ENCODE data around the gene TMEM141. TPM values are rescaled to one million over a fixed set of nuclear protein-coding genes. Genes with fewer than 3 reads are reported as not detected.

TMEM141 gene
- total RNA-seq, 1 experiment from 2014 or later, result 70.4 TPM

- H3K27ac Mint-ChIP-seq (ENCODE audit: low read depth, unreplicated experiment), result no peak overlapping the region
- no peak for DNase-seq (ENCODE audit: unreplicated experiment)
- TF ChIP-seq CTCF (IDR thresholded peaks at IDR 0.05; ENCODE audit: unreplicated experiment), result no peak
- ChIA-PET POLR2A (interaction anchor here (1.1 kb wide), 1 partner anchor 25 kb away, joined by 3 read pairs; no protein-coding TSS in a partner anchor), CTCF (interaction anchor here (0.6 kb wide), 1 partner anchor 16 kb away, joined by 3 read pairs; no protein-coding TSS in a partner anchor)
- no peaks in the 10 kb centered on the region for H3K4me1 Mint-ChIP-seq (ENCODE audit: insufficient read depth, unreplicated experiment)
- no peaks in the 10 kb centered on the region for H3K9me3 Mint-ChIP-seq (ENCODE audit: unreplicated experiment)
- no peak overlapping the region for H3K4me3 Mint-ChIP-seq (ENCODE audit: unreplicated experiment)
- peaks cover 57% of the 10 kb centered on the region for H3K36me3 Mint-ChIP-seq (ENCODE audit: insufficient read depth, unreplicated experiment)
- H3K27me3 Mint-ChIP-seq (ENCODE audit: insufficient read depth, unreplicated experiment), result no peaks in the 10 kb centered on the region
- intact Hi-C loops (cut with micrococcal nuclease), result no loop called here
- no TSS peak for BruUV-seq (replicated peaks)
Measured at GRCh38 chr9:136825295-136826187, 34.4 kb downstream of the TMEM141 start.

- DNase-seq (ENCODE audit: unreplicated experiment), result no peak
- CTCF ChIA-PET, result interaction anchor here (0.6 to 1.8 kb wide), 2 partner anchors 10 to 17 kb away, joined by 3 to 6 read pairs; no protein-coding TSS in a partner anchor
- intact Hi-C loops (cut with micrococcal nuclease), result no loop called here
- no peaks in the 10 kb centered on the region for H3K27me3 Mint-ChIP-seq (ENCODE audit: insufficient read depth, unreplicated experiment)
- H3K9me3 Mint-ChIP-seq (ENCODE audit: unreplicated experiment), result no peaks in the 10 kb centered on the region
- POLR2A ChIA-PET, result no interaction called here
- TF ChIP-seq CTCF (IDR thresholded peaks at IDR 0.05; ENCODE audit: unreplicated experiment), result no peak
- H3K36me3 Mint-ChIP-seq (ENCODE audit: insufficient read depth, unreplicated experiment), result peaks cover 62% of the 10 kb centered on the region
- no TSS peak for BruUV-seq (replicated peaks)
- no peaks in the 10 kb centered on the region for H3K4me1 Mint-ChIP-seq (ENCODE audit: insufficient read depth, unreplicated experiment)
- no peak overlapping the region for H3K27ac Mint-ChIP-seq (ENCODE audit: low read depth, unreplicated experiment)
- no peak overlapping the region for H3K4me3 Mint-ChIP-seq (ENCODE audit: unreplicated experiment)
Measured at GRCh38 chr9:136826188-136826541, 35.0 kb downstream of the TMEM141 start.

GRCh38 chr9:136826703-136827582 lies 35.8 kb downstream of the TMEM141 start:
- peaks cover 63% of the 10 kb centered on the region for H3K36me3 Mint-ChIP-seq (ENCODE audit: insufficient read depth, unreplicated experiment)
- no TSS peak for BruUV-seq (replicated peaks)
- no peak overlapping the region for H3K27ac Mint-ChIP-seq (ENCODE audit: low read depth, unreplicated experiment)
- H3K9me3 Mint-ChIP-seq (ENCODE audit: unreplicated experiment), result no peaks in the 10 kb centered on the region
- no peaks in the 10 kb centered on the region for H3K27me3 Mint-ChIP-seq (ENCODE audit: insufficient read depth, unreplicated experiment)
- no peak for TF ChIP-seq CTCF (IDR thresholded peaks at IDR 0.05; ENCODE audit: unreplicated experiment)
- ChIA-PET CTCF (interaction anchor here (0.6 to 1.8 kb wide), 2 partner anchors 11 to 18 kb away, joined by 3 to 6 read pairs; no protein-coding TSS in a partner anchor), POLR2A (interaction anchor here (0.8 kb wide), 1 partner anchor 23 kb away, joined by 3 read pairs; no protein-coding TSS in a partner anchor)
- intact Hi-C loops (cut with micrococcal nuclease), result no loop called here
- H3K4me1 Mint-ChIP-seq (ENCODE audit: insufficient read depth, unreplicated experiment), result no peaks in the 10 kb centered on the region
- H3K4me3 Mint-ChIP-seq (ENCODE audit: unreplicated experiment), result no peak overlapping the region
- no peak for DNase-seq (ENCODE audit: unreplicated experiment)

Measured in MCF 10A (cell line).